HCT116 (cell line): ENCODE data around the gene ZNF316.

Source experiments
- CEBPB ChIP-seq: IDR thresholded peaks from 2 replicates; pipeline ENCODE4 v1.6.1; 2012; ENCODE audit warnings: low read depth
- CTCF ChIP-seq, 3 experiments: fragments of 200-600 bp in 1 of 3; sonication (generic) in 1 of 3; IDR thresholded peaks in 2 of 3; conservative IDR thresholded peaks in 1 of 3; 2 replicates each; pipeline ENCODE4 v1.5.1; 2012 to 2017; ENCODE audit warnings: low read depth in 2 of 3, low read length in 2 of 3, antibody characterized with exemption in 1 of 3, borderline replicate concordance in 1 of 3, control low read depth in 1 of 3, mild to moderate bottlenecking in 1 of 3, mixed read lengths in 1 of 3, mixed run types in 1 of 3, moderate library complexity in 1 of 3; ENCODE audit not compliant: insufficient read depth in 1 of 3
- ELF1 ChIP-seq: IDR thresholded peaks from 2 replicates; pipeline ENCODE4 v1.6.1; 2012; ENCODE audit warnings: low read depth, borderline replicate concordance
- EZH2phosphoT487 ChIP-seq: fragments of 200-600 bp; IDR thresholded peaks from 2 replicates; pipeline ENCODE4 v1.6.1; 2018; ENCODE audit warnings: antibody characterized with exemption, borderline replicate concordance
- MAX ChIP-seq: IDR thresholded peaks from 2 replicates; pipeline ENCODE4 v1.6.1; 2012
- POLR2A ChIP-seq: IDR thresholded peaks from 2 replicates; pipeline ENCODE4 v1.7.0; 2011; ENCODE audit warnings: borderline replicate concordance; ENCODE audit not compliant: insufficient read depth, insufficient read length; ENCODE audit errors: extremely low read depth
- POLR2AphosphoS5 ChIP-seq: IDR thresholded peaks from 2 replicates; pipeline ENCODE4 v1.6.1; 2011; ENCODE audit warnings: mild to moderate bottlenecking, low read depth, low read length, moderate library complexity
- RAD21 ChIP-seq: IDR thresholded peaks from 2 replicates; pipeline ENCODE4 v1.6.1; 2012; ENCODE audit warnings: low read depth, mild to moderate bottlenecking
- SIN3A ChIP-seq: IDR thresholded peaks from 2 replicates; pipeline ENCODE4 v1.6.1; 2012; ENCODE audit warnings: low read depth
- SP1 ChIP-seq: IDR thresholded peaks from 2 replicates; pipeline ENCODE4 v1.6.1; 2012; ENCODE audit warnings: low read depth
- SRF ChIP-seq: IDR thresholded peaks from 2 replicates; pipeline ENCODE4 v1.6.1; 2012; ENCODE audit warnings: low read depth
- TCF7L2 ChIP-seq: IDR thresholded peaks from 2 replicates; pipeline ENCODE4 v1.7.0; 2011; ENCODE audit warnings: borderline replicate concordance, inconsistent platforms; ENCODE audit not compliant: insufficient read depth, insufficient read length; ENCODE audit errors: extremely low read depth

- TF ChIP-seq SP1 (no peak), CTCF (IDR thresholded peaks at IDR 0.05 in 2 of 3, conservative IDR thresholded peaks at IDR 0.05 in 1 of 3; ENCODE audit: borderline replicate concordance in 1 of 3, insufficient read depth in 1 of 3, low read depth in 2 of 3, low read length in 2 of 3) (no peak), RAD21 (no peak), EZH2phosphoT487 (no peak), POLR2A (no peak), SRF (no peak), SIN3A (no peak), POLR2AphosphoS5 (no peak), MAX (no peak), ELF1 (no peak), CEBPB (no peak), TCF7L2 (no peak)
Observed at GRCh38 chr7:6647080-6647479, 10.0 kb downstream of the ZNF316 start.
